ENCODE results near the gene RAB1A. TPM values are rescaled to one million over a fixed set of nuclear protein-coding genes. Genes with fewer than 3 reads are reported as not detected.
"Not testable (repeated sequence)": the region's sequence is repeated elsewhere in the genome, so short reads cannot be mapped to it uniquely, and the experiment has no call there.

The RAB1A gene
- total and polyA plus RNA-seq, 2 donors from 2014 or later, result 166 to 194 TPM

DNA sequence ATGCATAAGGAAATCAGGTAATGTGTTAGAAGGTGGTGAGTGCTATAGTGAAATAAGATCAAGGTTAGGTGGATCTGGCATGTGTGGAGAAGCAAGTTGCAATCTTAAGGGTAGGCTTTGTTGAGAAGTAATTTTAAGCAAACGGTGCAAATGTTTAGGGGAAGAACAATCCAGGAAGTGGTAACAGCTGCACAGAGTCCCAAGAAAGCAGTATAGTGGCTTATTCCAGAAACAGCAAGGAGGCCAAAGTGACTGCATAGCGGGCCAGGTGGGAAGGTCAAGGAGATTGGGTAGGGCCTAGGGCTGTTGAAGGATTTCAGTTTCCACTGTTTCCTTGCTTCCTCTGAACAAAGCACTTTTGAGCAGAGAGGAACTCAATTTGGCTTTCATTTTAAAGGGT, 30.0 kb upstream of the RAB1A start:
- no peak overlapping the region for H3K9ac ChIP-seq (ENCODE audit: low read length in 3 of 3)
- peaks cover 0 to 4% (median 0%) of the 10 kb centered on the region in 3 donors for H3K4me1 ChIP-seq (ENCODE audit: control insufficient read depth in 2 of 3, insufficient read depth in 2 of 3, low read depth in 1 of 3, low read length in 3 of 3)
- FAIRE-seq (no peak), DNase-seq (no peak)
- no peaks in the 10 kb centered on the region for H3K36me3 ChIP-seq (ENCODE audit: control insufficient read depth in 2 of 3, insufficient read depth in 3 of 3, low read length in 3 of 3)
- H3K4me3 ChIP-seq (ENCODE audit: low read length in 3 of 3), result no peak overlapping the region
- no peak overlapping the region for H3K27ac ChIP-seq (ENCODE audit: low read depth in 2 of 2, low read length in 2 of 2)
- TF ChIP-seq, protein P1, sequence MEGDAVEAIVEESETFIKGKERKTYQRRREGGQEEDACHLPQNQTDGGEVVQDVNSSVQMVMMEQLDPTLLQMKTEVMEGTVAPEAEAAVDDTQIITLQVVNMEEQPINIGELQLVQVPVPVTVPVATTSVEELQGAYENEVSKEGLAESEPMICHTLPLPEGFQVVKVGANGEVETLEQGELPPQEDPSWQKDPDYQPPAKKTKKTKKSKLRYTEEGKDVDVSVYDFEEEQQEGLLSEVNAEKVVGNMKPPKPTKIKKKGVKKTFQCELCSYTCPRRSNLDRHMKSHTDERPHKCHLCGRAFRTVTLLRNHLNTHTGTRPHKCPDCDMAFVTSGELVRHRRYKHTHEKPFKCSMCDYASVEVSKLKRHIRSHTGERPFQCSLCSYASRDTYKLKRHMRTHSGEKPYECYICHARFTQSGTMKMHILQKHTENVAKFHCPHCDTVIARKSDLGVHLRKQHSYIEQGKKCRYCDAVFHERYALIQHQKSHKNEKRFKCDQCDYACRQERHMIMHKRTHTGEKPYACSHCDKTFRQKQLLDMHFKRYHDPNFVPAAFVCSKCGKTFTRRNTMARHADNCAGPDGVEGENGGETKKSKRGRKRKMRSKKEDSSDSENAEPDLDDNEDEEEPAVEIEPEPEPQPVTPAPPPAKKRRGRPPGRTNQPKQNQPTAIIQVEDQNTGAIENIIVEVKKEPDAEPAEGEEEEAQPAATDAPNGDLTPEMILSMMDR (IDR thresholded peaks at IDR 0.05; ENCODE audit: borderline replicate concordance, extremely low read depth, insufficient read depth), result no peak
- intact Hi-C loops (cut with DNase I), result no loop called here
- no peaks in the 10 kb centered on the region for H3K9me3 ChIP-seq (ENCODE audit: control insufficient read depth in 2 of 3, insufficient read depth in 1 of 3, low read length in 3 of 3)
- H3K27me3 ChIP-seq (ENCODE audit: control insufficient read depth, insufficient read depth, low read length), result no peaks in the 10 kb centered on the region

DNA sequence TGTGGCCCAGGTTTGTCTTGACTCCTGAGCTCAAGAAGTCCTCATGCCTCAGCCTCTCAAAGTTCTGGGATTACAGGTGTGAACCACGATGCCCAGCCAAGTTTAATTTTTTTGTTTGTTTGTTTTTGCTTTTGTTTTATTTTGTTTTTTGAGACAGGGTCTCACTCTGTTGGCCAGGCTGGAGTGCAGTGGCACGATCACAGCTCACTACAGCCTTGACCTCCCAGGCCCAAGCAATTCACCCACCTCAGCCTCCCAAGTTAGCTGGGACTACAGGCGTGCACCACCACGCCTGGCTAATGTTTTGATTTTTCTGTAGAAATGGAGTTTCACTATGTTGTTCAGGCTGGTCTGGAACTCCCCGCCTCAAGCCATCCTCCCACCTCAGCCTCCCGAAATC, 29.4 kb upstream of the RAB1A start:
- Histone ChIP-seq H3K4me1 (ENCODE audit: control insufficient read depth in 2 of 3, insufficient read depth in 2 of 3, low read depth in 1 of 3, low read length in 3 of 3) (no peaks in the 10 kb centered on the region), H3K9ac (ENCODE audit: low read length in 3 of 3) (no peak overlapping the region), H3K27me3 (ENCODE audit: control insufficient read depth, insufficient read depth, low read length) (no peaks in the 10 kb centered on the region), H3K36me3 (ENCODE audit: control insufficient read depth in 2 of 3, insufficient read depth in 3 of 3, low read length in 3 of 3) (no peaks in the 10 kb centered on the region), H3K27ac (ENCODE audit: low read depth in 2 of 2, low read length in 2 of 2) (no peak overlapping the region), H3K9me3 (ENCODE audit: control insufficient read depth in 2 of 3, insufficient read depth in 1 of 3, low read length in 3 of 3) (no peaks in the 10 kb centered on the region), H3K4me3 (ENCODE audit: low read length in 3 of 3) (no peak overlapping the region)
- no peak for DNase-seq
- intact Hi-C loops (cut with DNase I), result no loop called here
- TF ChIP-seq, protein P1 (IDR thresholded peaks at IDR 0.05; ENCODE audit: borderline replicate concordance, extremely low read depth, insufficient read depth), result no peak
- FAIRE-seq, result no peak

DNA sequence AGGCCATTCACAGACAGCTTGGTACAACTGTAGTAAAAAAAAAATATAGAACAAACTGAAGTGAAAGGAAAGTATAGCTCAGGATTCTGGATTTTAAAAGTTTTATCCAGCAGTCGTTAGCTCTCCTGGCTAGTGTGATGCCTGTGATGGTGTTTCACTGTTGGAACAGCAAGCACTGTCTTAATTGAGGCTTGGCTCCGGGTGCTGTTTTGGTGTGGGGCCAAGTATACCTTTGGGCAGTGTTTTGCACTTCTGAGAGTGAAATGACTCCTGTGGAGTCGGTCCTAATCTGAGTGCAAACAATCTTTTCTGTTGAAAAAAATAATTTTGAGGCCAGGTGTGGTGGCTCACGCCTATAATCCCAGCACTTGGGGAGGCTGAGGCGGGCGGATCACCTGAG, 28.7 kb upstream of the RAB1A start:
- Histone ChIP-seq H3K9ac (ENCODE audit: low read length in 3 of 3) (no peak overlapping the region), H3K36me3 (ENCODE audit: control insufficient read depth in 2 of 3, insufficient read depth in 3 of 3, low read length in 3 of 3) (no peaks in the 10 kb centered on the region), H3K4me1 (ENCODE audit: control insufficient read depth in 2 of 3, insufficient read depth in 2 of 3, low read depth in 1 of 3, low read length in 3 of 3) (no peaks in the 10 kb centered on the region), H3K9me3 (ENCODE audit: control insufficient read depth in 2 of 3, insufficient read depth in 1 of 3, low read length in 3 of 3) (no peaks in the 10 kb centered on the region), H3K4me3 (ENCODE audit: low read length in 3 of 3) (no peak overlapping the region), H3K27ac (ENCODE audit: low read depth in 2 of 2, low read length in 2 of 2) (no peak overlapping the region), H3K27me3 (ENCODE audit: control insufficient read depth, insufficient read depth, low read length) (no peaks in the 10 kb centered on the region)
- intact Hi-C loops (cut with DNase I), result no loop called here
- no peak for FAIRE-seq
- no peak for DNase-seq
- TF ChIP-seq, protein P1 (IDR thresholded peaks at IDR 0.05; ENCODE audit: borderline replicate concordance, extremely low read depth, insufficient read depth), result no peak

DNA sequence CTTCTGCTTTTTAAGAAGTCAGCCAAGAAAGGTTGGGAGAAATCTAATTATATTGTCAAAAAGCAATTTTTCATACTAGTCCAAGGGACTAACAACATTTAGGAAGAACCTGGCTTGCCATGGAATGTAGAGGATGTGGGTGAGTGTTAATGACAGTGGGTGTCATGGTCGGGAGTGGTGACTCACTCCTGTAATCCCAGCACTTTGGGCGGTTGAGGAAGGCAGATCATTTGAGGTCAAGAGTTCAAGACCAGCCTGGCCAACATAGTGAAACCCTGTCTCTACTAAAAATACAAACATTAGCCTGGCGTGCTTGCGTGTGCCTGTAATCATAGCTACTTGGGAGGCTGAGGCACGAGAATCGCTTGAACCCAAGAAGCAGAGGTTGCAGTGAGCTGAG, 27.9 kb upstream of the RAB1A start:
- H3K4me1 ChIP-seq (ENCODE audit: control insufficient read depth in 2 of 3, insufficient read depth in 2 of 3, low read depth in 1 of 3, low read length in 3 of 3); FAIRE-seq; H3K9me3 ChIP-seq (ENCODE audit: control insufficient read depth in 2 of 3, insufficient read depth in 1 of 3, low read length in 3 of 3); H3K27ac ChIP-seq (ENCODE audit: low read depth in 2 of 2, low read length in 2 of 2); intact Hi-C loops (cut with DNase I); H3K4me3 ChIP-seq (ENCODE audit: low read length in 3 of 3); H3K27me3 ChIP-seq (ENCODE audit: control insufficient read depth, insufficient read depth, low read length); H3K36me3 ChIP-seq (ENCODE audit: control insufficient read depth in 2 of 3, insufficient read depth in 3 of 3, low read length in 3 of 3); H3K9ac ChIP-seq (ENCODE audit: low read length in 3 of 3); DNase-seq: not testable (repeated sequence)
